GM19351 (cell line): ENCODE data around the gene BBOX1.

Experiments used
- ATAC-seq: cut with Tn5 transposase; IDR thresholded peaks from one replicate; pipeline ENCODE4 v1.9.1; 2021; ENCODE audit warnings: mild to moderate bottlenecking, moderate library complexity; ENCODE audit not compliant: unreplicated experiment

BBOX1 gene

GRCh38 chr11:27024865-27025264, 15.8 kb upstream of the BBOX1 start:
- ATAC-seq: no peak

- no peak for ATAC-seq
Observed at GRCh38 chr11:27025312-27025955, 15.2 kb upstream of the BBOX1 start.

DNA sequence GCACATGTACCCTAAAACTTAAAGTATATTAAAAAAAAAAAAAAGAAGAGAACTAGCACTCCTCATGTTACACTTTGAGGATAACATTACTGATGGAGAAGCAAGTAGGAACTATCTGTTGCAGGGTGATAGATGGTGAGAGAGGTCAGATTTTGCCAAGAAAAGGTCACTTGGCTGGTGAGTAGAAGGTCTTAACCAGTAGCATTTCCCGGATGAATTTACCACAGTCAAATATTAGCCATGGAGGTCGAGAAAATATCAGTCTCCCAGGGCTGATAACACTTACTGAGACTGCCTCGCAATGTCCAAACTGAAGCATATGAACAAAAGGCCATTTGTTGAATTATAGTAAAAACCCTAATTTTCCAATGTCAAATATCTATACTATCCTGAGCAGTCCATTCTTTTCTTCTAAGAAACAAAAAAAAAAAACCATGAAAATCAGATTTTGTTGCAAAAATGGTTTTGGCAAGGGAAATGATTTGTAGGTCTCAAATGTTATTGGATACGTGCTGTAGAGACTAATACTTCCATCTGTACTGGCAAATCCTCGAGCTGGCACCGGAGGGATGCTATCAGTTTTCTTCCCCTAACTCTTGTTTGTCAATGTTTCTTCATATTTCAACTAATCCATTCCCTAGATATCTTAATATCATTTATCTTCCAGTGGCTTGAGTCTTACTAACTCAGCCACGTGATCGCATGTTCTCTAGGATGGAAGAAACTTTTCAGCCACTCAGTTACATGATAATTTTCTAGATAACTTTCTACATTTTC, 14.5 kb upstream of the BBOX1 start:
- ATAC-seq: no peak

- no peak for ATAC-seq
Observed at GRCh38 chr11:27028561-27028965, 12.1 kb upstream of the BBOX1 start.

DNA sequence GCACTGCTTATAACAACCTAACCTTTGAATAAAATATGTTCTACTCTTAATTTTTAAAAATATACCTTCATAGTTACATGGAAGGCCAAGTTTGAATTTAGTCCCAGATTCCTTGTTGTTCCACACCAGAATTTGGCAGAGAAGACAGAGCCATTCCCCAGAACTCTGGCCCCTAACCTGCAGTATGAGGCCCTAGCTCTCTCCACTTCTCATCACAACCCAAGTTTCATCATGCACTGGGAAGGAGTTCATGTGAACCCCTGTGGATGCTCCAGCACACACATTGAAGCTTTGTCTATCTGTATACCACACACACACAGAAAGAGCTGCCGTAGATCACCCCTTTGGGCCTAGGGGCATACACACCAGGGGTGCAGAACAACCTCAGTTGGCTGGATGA, 10.6 kb upstream of the BBOX1 start:
- no peak for ATAC-seq

- ATAC-seq: no peak
Observed at GRCh38 chr11:27031754-27032153, 8.9 kb upstream of the BBOX1 start.

DNA sequence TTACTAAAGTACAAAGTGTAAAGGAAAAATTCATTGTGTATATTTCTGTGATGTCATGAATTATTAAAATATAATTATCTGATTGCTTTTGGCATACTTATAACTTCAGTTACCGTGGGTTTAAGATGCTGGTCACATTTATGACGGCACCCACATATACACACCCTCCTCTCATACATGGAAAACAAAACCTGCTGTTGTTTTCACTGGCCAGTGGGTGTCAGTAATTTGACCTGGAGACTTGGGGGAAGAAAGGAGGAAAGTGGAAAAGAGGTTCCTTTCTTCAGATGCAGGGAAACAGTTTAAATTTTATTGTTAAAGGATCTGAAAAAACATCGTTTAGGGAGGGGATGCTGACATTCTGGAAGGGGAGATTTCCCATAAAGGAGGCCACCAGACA, 742 bp upstream of the BBOX1 start:
- no peak for ATAC-seq

DNA sequence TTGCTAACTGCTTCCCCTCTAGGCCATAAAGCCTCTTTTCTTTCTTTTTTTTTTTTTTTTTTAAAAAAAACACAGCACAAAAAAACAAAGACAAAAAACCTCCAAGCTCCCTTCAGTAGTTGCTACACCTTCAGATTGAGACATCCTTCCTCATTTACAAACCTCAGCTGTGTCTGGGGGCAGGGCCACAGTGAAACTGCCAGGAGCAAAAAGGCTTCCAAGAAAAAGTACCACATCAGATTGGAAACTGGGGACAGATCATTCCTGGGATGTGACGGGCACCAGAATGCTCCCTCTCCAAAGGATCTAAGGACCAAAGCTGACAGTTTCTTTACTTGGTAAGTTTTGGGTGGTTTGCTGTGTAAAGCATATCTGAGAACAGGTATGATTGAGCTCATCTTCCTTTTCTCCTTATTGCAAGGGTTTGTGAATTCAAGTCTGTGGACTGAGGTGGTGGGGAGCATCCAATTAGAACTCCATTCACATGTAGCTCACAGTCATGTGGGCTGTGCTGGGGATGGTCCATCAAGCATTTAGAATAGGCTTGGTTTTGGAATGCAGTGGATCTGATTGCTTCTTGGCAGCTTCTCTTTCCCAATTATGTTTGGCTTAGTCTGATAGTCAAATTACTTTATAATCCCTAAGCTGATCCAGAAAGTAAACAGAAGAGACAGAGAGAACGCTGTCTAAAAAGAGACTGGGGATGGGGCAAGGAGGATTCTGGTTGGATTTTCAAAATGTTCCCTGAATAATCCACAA, 705 bp downstream of the BBOX1 start:
- ATAC-seq: no peak

DNA sequence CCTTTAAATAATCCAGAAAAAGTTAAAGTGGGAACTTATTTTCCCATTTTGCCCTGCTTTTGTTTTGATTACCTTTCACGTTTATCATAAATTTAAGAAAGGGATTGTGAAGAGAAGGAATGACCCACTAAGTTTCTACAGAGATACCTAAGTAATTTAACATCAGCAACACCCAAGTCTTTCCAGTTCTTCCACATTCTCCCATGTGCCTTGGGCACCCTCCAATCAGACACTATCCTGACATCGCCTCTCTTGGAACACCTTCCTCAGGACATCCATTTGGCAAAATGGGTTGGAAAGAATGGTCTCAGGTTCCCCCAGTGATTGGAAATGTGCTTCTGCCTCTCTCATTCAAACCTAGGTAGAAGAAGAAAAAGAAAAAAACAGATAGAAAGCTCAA, 6.3 kb downstream of the BBOX1 start:
- ATAC-seq: no peak

GRCh38 chr11:27052668-27053067, 12.1 kb downstream of the BBOX1 start:
- no peak for ATAC-seq

GRCh38 chr11:27055065-27055682, 14.6 kb downstream of the BBOX1 start:
- no peak for ATAC-seq

GRCh38 chr11:27057091-27057780, 16.6 kb downstream of the BBOX1 start:
- no peak for ATAC-seq

DNA sequence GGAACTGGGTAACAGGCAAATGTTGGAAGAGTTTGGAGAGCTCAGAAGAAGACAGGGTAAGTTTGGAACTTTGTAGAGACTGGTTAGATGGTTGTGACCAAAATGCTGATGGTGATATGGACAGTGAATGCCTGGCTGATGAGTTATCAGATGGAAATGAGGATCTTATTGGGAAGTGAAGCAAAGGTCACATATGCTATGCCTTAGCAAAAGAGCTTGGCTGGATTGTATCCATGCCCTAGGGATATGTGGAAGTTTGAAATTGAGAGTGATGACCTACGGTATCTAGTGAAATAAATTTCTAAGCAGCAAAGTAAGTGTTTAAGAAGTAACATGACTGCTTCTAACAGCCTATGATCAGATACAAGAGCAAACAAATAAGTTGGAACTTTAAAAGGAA, 17.8 kb downstream of the BBOX1 start:
- ATAC-seq: no peak

GRCh38 chr11:27059431-27059830, 18.8 kb downstream of the BBOX1 start:
- no peak for ATAC-seq

DNA sequence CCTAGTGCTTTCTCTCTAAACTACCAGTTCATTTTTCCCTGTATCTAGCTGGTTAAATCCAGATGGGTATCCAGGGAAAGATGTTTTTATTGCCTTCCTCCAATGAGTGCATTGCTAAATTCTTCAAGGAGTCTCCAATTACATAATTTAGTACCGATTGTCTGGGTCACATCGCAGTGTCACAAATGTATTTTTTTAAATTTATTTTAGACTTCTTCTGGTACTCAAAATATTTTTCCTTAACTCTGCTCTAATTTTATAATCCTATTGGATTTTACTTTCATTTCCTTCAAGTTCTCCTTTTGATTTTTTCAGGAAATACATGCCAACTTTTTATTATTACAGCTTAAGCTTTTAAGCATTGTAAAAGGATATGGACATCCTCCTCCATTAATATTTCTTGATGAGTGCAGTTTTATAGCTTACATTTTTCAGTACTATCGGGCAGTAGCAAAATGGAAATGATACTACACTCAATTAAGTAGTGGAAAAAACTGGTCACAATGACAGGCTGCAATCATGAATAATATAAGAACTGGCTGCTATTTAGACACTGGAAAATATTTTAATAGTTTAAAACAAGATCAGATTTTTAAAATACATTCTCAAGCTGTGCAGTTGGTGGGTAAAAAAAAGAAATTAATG, 20.3 kb downstream of the BBOX1 start:
- ATAC-seq: no peak

DNA sequence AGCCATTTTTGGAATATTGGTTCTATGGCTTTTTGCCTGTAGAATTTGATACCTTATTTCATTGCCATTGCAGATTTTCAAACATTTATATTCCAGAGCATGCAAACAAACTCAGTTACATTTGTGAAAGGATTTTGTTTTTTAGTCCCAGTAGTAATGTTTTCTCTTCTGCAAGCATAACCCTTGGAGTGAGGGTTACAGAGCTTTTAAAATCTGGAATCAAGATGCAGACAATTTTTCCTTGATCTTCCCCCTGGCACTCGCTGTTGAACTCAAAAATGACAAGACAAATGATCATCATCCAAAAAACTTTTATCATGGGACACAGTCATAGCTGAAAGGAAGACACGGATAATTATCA, 20.8 kb downstream of the BBOX1 start:
- no peak for ATAC-seq

- no peak for ATAC-seq
Observed at GRCh38 chr11:27064086-27064485, 23.5 kb downstream of the BBOX1 start.

DNA sequence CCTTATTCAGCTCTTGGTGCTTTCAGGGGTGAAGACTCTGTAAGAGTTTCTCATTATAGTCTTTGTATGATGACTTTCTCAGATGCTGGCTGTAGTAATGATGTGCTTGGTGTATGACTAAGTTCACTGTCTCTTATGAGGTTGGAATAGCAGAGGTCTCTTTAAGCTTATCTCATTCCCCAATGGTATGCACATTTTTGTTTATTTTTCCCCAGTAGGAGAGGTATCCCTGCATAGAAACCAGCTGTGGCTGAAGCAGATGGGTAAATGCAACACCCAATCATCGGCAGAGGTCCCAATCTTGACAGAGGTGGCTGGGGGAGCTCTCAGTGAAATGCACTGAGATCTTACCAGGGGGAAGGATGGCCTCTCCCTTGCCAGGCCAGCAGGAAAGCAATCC, 34.6 kb downstream of the BBOX1 start:
- ATAC-seq: no peak

GRCh38 chr11:27075655-27076054, 35.0 kb downstream of the BBOX1 start:
- no peak for ATAC-seq

- no peak for ATAC-seq
Observed at GRCh38 chr11:27076121-27076589, 35.5 kb downstream of the BBOX1 start.
